Left hindlimb (tissue), 1 donor: ENCODE results near the gene ZNHIT3.
"Not testable (repeated sequence)": the region's sequence is repeated elsewhere in the genome, so short reads cannot be mapped to it uniquely, and the experiment has no call there.

Experiments used
- DNase-seq: peaks from one replicate; pipeline ENCODE4 v3.0.0-alpha.2; 2018

ZNHIT3 gene

DNA sequence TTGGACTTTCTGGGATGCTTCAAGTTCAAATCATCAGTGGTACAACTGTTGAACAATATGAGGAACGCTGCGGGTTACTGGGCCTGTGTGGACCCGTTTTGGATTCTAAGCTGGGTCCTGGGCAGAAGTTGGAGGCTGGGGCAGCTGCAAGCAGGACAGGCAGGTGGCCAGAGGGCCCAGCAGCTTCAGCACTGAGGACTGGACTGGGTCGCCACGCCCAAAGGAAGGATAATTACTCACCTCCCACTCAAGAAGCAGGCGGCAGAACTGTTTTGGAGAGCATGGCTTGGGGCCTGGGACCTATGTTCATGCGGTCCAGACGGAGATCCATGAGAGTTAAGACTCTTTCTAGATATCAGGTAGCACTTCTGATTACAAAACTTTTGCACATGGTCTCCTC is 1.5 kb upstream of the ZNHIT3 start:
- no peak for DNase-seq

DNA sequence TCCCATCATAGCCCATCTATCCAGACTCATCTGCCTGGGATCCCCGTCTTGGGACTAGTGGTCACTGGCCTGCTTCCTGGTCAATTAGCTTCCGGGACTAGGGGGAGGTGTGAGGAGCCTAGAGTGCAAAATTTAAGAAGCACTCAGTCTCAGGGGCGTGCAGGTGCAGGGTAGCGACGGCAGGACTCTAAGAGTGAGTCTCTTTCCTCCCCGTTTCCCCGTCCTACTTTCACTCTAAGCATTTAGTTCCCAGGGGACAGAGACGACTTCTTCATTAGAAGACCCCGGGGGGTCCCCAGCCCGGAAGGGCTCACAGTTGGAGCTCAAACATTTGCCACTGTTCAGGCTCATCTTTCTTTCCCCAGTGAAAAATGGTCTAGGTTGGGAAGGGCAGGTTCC is 677 bp upstream of the ZNHIT3 start:
- no peak for DNase-seq

DNA sequence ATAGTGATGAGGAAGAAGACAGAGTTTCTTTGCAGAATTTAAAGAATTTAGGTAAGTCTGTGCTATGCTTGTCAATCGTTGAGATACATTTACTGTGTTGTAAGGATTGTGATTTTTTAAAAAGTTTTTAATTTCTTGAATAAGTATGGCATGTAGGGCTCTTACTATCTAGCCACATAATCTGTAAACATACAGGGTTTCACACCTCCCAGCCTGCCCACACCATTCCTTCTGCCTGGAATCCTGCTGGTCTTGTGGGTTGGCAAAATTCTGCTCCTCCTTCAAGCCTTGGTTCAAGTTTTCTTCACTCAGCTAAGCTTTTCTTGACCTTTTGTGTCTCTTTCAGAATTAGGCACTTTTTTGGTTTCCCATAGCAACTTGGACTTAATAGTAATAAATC is 7.5 kb downstream of the ZNHIT3 start:
- no peak for DNase-seq

GRCh38 chr17:36494674-36495073 is 8.2 kb downstream of the ZNHIT3 start:
- DNase-seq, result no peak

GRCh38 chr17:36495076-36495578 is 8.6 kb downstream of the ZNHIT3 start:
- no peak for DNase-seq

- DNase-seq, result no peak
Observed at GRCh38 chr17:36496018-36496789, 9.7 kb downstream of the ZNHIT3 start.

GRCh38 chr17:36498155-36498554 is 11.7 kb downstream of the ZNHIT3 start:
- DNase-seq, result no peak

- DNase-seq, result no peak
Observed at GRCh38 chr17:36498560-36499300, 12.2 kb downstream of the ZNHIT3 start.

DNA sequence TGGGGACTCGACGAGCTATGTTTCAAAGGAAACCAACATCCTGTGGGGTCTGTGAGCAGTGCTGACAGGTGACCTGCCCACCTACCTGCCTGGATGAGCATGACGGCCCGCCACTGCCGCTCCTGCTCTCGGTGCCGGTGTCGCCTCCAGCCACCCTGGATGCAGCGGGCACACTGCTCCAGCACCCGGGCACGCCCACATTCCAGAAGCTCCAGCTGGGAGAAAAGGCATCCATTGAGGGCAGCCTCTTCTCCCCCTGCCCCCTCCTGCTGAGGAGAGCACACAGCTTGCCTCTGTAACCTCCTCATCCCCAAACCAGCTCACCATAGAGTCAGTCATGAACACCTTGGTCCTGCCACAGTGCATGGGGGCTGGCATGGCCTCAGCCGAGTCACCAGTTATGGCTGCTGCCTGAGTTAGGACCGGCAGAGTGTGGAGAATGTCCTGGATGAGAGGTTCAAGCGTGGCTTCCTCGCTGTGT is 14.3 kb downstream of the ZNHIT3 start:
- no peak for DNase-seq

- no peak for DNase-seq
Observed at GRCh38 chr17:36501351-36501750, 14.9 kb downstream of the ZNHIT3 start.

GRCh38 chr17:36501963-36502362 is 15.5 kb downstream of the ZNHIT3 start:
- no peak for DNase-seq

DNA sequence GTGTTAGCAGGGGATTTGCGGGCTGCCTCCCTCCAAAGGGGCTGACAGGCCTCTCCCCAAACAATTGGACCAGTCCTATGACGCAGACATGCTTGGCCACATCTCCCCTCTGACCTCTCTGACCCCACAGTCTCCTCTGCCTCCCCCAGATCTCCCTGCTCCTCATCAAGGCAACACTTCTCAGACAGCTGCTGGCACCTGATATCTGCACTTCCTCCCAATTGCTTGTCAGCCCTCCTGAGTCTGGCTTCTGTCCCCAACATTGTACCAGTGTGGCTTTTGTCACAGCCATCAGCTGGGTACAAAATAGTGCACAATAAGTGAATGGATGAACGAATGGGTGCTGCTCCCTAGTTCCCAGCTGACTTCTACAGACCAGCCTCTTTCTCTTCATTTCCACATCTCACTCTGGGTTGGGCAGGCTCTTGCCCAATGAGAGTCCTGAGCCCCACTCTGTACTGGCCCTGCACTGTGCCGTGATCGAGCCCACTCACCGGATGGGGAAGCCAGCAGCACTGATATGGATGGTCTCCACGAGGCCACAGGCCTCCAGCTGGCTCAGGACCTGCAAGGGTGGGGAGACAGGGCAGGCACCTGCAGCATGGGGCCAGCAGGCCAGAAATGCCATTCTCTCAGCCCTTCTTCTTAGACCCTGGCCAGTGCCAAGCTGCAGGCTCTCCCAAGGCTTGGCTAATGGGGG is 17.1 kb downstream of the ZNHIT3 start:
- DNase-seq, result no peak

GRCh38 chr17:36504156-36504545 is 17.7 kb downstream of the ZNHIT3 start:
- no peak for DNase-seq

DNA sequence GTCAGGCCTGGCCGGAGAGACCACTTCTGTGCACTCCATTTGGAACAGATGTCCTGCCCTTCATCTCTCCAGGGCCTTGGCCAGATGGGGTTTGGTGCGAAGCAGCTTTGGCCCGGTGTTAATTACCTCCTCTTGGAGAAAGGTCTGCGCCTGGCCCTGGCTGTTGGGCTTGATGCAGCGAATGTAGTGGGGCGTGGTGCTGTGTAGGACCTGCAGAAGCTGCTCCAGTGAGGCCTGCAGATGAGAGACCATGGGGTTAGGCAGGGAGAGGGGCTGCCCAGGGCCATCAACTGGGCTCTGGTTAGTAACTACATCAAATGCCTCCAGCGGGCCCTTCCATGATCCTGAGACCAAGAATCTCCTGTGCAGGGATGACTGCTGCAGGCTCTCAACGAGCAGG is 18.7 kb downstream of the ZNHIT3 start:
- DNase-seq, result no peak

DNA sequence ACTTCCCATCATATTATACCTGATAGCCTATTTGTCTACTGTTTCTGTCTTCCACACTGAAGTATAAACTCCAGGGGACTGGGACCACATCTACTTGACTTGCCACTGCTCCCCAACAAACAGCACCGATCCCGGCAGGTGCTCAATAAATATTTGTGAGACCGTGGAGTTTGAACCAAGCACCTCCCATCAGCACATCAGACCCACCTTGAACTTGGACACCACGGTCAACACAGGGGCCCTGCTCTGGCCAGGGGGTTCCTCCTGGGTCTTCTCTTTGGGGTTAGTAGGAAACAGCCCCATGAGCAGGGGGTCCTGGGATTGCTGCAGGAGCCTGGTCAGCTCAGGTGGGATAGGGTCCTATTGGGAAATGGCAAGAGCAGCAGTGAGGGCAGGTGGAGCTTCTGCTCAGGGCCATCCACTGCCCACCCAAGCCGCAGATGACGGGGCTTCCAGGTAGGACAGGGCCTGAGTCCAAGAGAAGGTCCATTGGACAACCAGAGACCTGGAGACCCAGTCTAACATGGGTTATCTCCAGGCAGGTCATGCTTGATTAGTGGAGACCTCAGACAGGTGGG is 19.9 kb downstream of the ZNHIT3 start:
- DNase-seq, result no peak

DNA sequence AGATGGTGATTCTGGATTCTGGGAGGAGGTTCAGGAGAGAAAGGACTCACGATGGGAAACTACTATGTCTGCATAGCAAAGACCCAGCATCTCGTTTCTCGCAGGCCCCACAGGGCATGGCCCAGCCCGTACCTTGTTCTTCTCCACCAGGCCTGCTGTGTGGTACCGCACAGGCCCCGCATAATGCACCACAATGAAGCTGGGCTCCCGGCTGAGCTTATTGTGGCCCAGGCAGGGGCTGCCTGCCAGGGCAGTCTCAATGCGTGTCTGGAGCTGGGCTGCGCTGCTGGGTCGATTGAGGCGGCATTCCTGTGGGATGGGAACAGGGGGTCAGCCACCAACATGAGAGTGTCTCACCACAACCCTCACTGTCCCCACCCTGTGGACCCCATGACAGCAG is 20.4 kb downstream of the ZNHIT3 start:
- DNase-seq, result no peak

DNA sequence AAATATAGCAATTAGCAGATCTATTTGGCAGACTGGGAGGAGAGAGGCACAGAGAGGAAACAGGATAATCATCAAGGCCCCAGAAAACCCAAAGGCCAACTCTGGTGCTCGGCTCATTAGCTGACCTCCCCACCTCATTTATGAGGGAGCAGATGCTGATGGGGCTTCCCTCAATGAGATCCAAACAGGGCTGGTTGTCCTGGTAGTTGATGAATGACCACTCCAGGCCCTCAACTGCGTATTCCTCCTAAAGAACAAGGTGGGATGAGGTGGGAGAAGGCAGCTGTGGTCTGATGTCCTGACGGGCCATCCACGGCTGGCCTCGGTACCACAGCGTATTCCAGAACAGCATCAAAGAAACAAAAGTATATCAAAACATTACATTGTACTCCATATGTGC is 20.8 kb downstream of the ZNHIT3 start:
- DNase-seq, result no peak

DNA sequence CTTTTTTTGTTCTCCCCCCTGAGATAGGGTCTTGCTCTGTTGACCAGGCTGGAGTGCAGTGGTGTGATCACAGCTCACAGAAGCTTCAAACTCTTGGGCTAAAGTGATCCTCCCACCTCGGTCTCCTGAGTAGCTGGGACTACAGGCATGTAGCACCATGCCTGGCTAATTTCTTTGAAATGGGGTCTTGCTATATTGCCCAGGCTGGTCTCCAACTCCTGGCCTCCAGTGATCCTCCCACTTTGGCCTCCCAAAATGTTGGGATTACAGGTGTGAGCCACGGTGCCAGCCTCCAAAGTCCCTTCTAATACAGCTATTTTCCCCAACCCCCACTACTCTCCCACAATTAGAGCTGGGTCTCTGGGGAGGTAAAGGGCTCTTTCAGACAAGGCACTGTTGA is 22.0 kb downstream of the ZNHIT3 start:
- DNase-seq, result not testable (repeated sequence)

GRCh38 chr17:36509272-36509985 is 22.9 kb downstream of the ZNHIT3 start:
- no peak for DNase-seq

- DNase-seq, result no peak
Observed at GRCh38 chr17:36510636-36511035, 24.2 kb downstream of the ZNHIT3 start.

- DNase-seq, result no peak
Observed at GRCh38 chr17:36511216-36511615, 24.7 kb downstream of the ZNHIT3 start.

- DNase-seq, result no peak
Observed at GRCh38 chr17:36512641-36513040, 26.2 kb downstream of the ZNHIT3 start.
